PFSK-1 (cell line): ENCODE data around the gene MRPS7.

Source experiments
- FOXP2 ChIP-seq: optimal IDR thresholded peaks from 2 replicates; pipeline ENCODE3; 2011; ENCODE audit warnings: borderline replicate concordance, control low read depth, inconsistent platforms; ENCODE audit not compliant: insufficient read depth; ENCODE audit errors: extremely low read length, extremely low read depth
- POLR2AphosphoS5 ChIP-seq: IDR thresholded peaks from 2 replicates; pipeline ENCODE4 v1.6.1; 2012; ENCODE audit warnings: low read depth, mild to moderate bottlenecking, control low read depth, low read length, moderate library complexity
- TF ChIP-seq, protein P1 (sequence below), 2 experiments: IDR thresholded peaks; 2 replicates each; pipeline versions ENCODE4 v1.6.1 to v1.8.0; 2011 to 2012; ENCODE audit warnings: low read depth in 2 of 2, low read length in 2 of 2, control low read depth in 1 of 2, inconsistent platforms in 1 of 2, mild to moderate bottlenecking in 1 of 2, moderate library complexity in 1 of 2; ENCODE audit not compliant: insufficient read depth in 1 of 2

DNA sequence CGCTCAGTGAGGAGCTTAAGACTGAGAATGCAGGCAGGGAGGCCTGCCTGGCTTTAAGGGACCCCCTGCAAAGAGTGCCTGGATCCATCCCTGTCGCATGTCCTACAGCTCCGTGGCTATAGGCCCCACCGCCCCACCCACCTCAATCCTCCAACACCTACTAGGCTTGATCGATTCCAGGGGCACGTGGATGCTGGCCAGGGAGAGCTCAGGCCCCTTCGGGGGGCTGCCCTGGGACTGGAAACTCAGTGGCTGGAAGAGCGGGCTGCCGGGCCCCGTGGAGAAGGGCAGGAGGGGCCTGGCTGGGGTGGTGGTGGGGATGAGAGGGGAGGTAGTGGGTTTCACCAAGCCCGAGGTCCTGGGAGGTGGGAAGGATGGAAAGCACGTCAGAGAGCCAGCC is 22.5 kb upstream of the MRPS7 start:
- TF ChIP-seq, protein P1, sequence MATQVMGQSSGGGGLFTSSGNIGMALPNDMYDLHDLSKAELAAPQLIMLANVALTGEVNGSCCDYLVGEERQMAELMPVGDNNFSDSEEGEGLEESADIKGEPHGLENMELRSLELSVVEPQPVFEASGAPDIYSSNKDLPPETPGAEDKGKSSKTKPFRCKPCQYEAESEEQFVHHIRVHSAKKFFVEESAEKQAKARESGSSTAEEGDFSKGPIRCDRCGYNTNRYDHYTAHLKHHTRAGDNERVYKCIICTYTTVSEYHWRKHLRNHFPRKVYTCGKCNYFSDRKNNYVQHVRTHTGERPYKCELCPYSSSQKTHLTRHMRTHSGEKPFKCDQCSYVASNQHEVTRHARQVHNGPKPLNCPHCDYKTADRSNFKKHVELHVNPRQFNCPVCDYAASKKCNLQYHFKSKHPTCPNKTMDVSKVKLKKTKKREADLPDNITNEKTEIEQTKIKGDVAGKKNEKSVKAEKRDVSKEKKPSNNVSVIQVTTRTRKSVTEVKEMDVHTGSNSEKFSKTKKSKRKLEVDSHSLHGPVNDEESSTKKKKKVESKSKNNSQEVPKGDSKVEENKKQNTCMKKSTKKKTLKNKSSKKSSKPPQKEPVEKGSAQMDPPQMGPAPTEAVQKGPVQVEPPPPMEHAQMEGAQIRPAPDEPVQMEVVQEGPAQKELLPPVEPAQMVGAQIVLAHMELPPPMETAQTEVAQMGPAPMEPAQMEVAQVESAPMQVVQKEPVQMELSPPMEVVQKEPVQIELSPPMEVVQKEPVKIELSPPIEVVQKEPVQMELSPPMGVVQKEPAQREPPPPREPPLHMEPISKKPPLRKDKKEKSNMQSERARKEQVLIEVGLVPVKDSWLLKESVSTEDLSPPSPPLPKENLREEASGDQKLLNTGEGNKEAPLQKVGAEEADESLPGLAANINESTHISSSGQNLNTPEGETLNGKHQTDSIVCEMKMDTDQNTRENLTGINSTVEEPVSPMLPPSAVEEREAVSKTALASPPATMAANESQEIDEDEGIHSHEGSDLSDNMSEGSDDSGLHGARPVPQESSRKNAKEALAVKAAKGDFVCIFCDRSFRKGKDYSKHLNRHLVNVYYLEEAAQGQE (IDR thresholded peaks at IDR 0.05; ENCODE audit: insufficient read depth in 1 of 2, low read depth in 2 of 2, low read length in 2 of 2): no peak
- TF ChIP-seq POLR2AphosphoS5 (no peak; the same call in 1 of the 2 replicates), FOXP2 (no peak)
